Measurements from ENCODE around the gene RFX3.

- TF ChIP-seq, protein P1, sequence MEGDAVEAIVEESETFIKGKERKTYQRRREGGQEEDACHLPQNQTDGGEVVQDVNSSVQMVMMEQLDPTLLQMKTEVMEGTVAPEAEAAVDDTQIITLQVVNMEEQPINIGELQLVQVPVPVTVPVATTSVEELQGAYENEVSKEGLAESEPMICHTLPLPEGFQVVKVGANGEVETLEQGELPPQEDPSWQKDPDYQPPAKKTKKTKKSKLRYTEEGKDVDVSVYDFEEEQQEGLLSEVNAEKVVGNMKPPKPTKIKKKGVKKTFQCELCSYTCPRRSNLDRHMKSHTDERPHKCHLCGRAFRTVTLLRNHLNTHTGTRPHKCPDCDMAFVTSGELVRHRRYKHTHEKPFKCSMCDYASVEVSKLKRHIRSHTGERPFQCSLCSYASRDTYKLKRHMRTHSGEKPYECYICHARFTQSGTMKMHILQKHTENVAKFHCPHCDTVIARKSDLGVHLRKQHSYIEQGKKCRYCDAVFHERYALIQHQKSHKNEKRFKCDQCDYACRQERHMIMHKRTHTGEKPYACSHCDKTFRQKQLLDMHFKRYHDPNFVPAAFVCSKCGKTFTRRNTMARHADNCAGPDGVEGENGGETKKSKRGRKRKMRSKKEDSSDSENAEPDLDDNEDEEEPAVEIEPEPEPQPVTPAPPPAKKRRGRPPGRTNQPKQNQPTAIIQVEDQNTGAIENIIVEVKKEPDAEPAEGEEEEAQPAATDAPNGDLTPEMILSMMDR (IDR thresholded peaks at IDR 0.05; ENCODE audit: low read length), result no peak
- no peak for TF ChIP-seq EZH2 (IDR thresholded peaks at IDR 0.05; ENCODE audit: borderline replicate concordance, low read length)
These were observed 188.1 kb downstream of the RFX3 start for GRCh38 chr9:3337515-3338225.

Data from OCI-LY1 (cell line).